H1 (cell line): ENCODE data around the gene KRIT1. TPM values are rescaled to one million over a fixed set of nuclear protein-coding genes. Genes with fewer than 3 reads are reported as not detected.

Experiments used
- ASH2L ChIP-seq: fragments of 200-600, 300-600 bp; sonication (generic); IDR thresholded peaks from one replicate; pipeline ENCODE4 v1.7.1; 2017; ENCODE audit warnings: low read length
- BCL11A ChIP-seq, 2 experiments: IDR thresholded peaks; one replicate each; pipeline ENCODE4 v1.6.1; 2011; ENCODE audit warnings: low read depth in 2 of 2, low read length in 2 of 2, mild to moderate bottlenecking in 2 of 2
- GABPA ChIP-seq: IDR thresholded peaks from 2 replicates; pipeline ENCODE4 v1.6.1; 2011; ENCODE audit warnings: mild to moderate bottlenecking, low read length, moderate library complexity, borderline replicate concordance; ENCODE audit not compliant: insufficient read depth
- POU5F1 ChIP-seq: IDR thresholded peaks from 2 replicates; pipeline ENCODE4 v1.6.1; 2011; ENCODE audit warnings: low read depth, mild to moderate bottlenecking, low read length, moderate library complexity
- RNF2 ChIP-seq: fragments of 200-900, 300-1000 bp; sonication (generic); IDR thresholded peaks from 2 replicates; pipeline ENCODE4 v1.7.1; 2016; ENCODE audit warnings: borderline replicate concordance, low read depth, mild to moderate bottlenecking, antibody characterized with exemption, low read length; ENCODE audit not compliant: poor library complexity, severe bottlenecking; ENCODE audit errors: missing control alignments
- SP4 ChIP-seq: IDR thresholded peaks from 2 replicates; pipeline ENCODE4 v1.6.1; 2012; ENCODE audit warnings: low read length, inconsistent platforms
- TCF12 ChIP-seq: IDR thresholded peaks from 2 replicates; pipeline ENCODE4 v1.6.1; 2011; ENCODE audit warnings: low read depth, mild to moderate bottlenecking, low read length
- polyA plus RNA-seq, 7 experiments: library from polyadenylated mRNA; depleted of rRNA in 3 of 7; stranded (reverse) in 5 of 7; unstranded in 2 of 7; fragments of >200 nt in 5 of 7; fragments of 200-250 nt in 2 of 7; gene quantifications; 1 replicate in 5 of 7; 2 replicates in 1 of 7; 4 replicates in 1 of 7; pipeline versions ENCODE4 v1.2.1 to v1.2.3, GENCODE V29; 2011 to 2013; ENCODE audit warnings: missing spikeins in 2 of 7, mixed read lengths in 2 of 7
- total RNA-seq: library from RNA; stranded (reverse); fragmentation: NEBNext Ultra II Directional; extraction: Animal tissue kit (Norgen Biotek cat#: 25700); gene quantifications from 2 replicates; pipeline ENCODE4 v1.2.1, GENCODE V29; 2021
- TF ChIP-seq, protein P1 (sequence below): IDR thresholded peaks from 2 replicates; pipeline ENCODE4 v1.6.1; 2012; ENCODE audit warnings: inconsistent platforms
- TF ChIP-seq, protein P2 (sequence below): IDR thresholded peaks from 2 replicates; pipeline ENCODE4 v1.6.1; 2011; ENCODE audit warnings: low read length, improper control_type of control experiment

Gene KRIT1
- total and polyA plus RNA-seq, 2 of the 8 experiments (the other 6 are each of a cell fraction or from before 2014, with no cell fraction given): 14.3 to 28.8 TPM

DNA sequence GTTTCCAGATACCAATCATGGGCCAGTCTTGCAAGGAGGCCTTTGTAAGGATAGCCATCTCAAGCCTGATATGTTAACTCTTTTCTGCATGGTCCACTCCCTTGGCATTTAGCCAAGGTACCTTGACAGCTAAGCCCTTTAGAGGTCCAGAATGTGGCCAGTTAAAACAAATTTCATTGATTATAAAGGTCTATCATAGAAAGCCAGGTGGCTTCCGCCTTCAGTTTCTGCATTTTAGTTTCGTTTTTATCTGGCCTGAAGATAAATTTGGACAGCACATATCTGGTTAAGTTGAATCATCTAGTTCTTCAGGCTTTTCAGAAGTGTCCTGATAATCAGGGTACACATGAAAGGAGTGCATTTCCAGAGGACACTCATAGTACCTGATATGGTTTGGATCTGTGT, 30.7 kb upstream of the KRIT1 start (continued):
- TF ChIP-seq RNF2: no peak
- TF ChIP-seq BCL11A (IDR thresholded peaks at IDR 0.05; ENCODE audit: low read depth in 2 of 2, low read length in 2 of 2): no peak
- TF ChIP-seq TCF12: no peak
- TF ChIP-seq GABPA: no peak
- no peak for TF ChIP-seq SP4
- TF ChIP-seq, protein P1, sequence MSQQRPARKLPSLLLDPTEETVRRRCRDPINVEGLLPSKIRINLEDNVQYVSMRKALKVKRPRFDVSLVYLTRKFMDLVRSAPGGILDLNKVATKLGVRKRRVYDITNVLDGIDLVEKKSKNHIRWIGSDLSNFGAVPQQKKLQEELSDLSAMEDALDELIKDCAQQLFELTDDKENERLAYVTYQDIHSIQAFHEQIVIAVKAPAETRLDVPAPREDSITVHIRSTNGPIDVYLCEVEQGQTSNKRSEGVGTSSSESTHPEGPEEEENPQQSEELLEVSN: no peak
- no peak for TF ChIP-seq POU5F1
- TF ChIP-seq ASH2L: no peak
- TF ChIP-seq, protein P2, sequence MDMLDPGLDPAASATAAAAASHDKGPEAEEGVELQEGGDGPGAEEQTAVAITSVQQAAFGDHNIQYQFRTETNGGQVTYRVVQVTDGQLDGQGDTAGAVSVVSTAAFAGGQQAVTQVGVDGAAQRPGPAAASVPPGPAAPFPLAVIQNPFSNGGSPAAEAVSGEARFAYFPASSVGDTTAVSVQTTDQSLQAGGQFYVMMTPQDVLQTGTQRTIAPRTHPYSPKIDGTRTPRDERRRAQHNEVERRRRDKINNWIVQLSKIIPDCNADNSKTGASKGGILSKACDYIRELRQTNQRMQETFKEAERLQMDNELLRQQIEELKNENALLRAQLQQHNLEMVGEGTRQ: no peak
- TF ChIP-seq, all 59 proteins: peak for 0
